Mesodermal cell (in vitro differentiated cells): Measurements from ENCODE around the gene MXD3.
A peak's percentile ranks its signal among the peaks of the same experiment; 100 is the strongest.

Source experiments
- H3K27ac ChIP-seq: 2 replicates; pipeline ENCODE4 v1.7.0; 2013; ENCODE audit warnings: mild to moderate bottlenecking, low read depth, low read length, moderate library complexity; ENCODE audit not compliant: severe bottlenecking
- H3K36me3 ChIP-seq: 2 replicates; pipeline ENCODE4 v1.7.1; 2013; ENCODE audit warnings: mild to moderate bottlenecking, low read length, moderate library complexity; ENCODE audit not compliant: control insufficient read depth, insufficient read depth
- H3K4me1 ChIP-seq: one replicate; pipeline ENCODE4 v1.7.1; 2013; ENCODE audit warnings: mild to moderate bottlenecking, low read length; ENCODE audit not compliant: insufficient read depth, control insufficient read depth, poor library complexity, severe bottlenecking
- H3K4me3 ChIP-seq: 2 replicates; pipeline ENCODE4 v1.7.0; 2013; ENCODE audit warnings: low read length, control low read depth, mild to moderate bottlenecking; ENCODE audit not compliant: insufficient read depth, poor library complexity, severe bottlenecking; ENCODE audit errors: extremely low read depth
- H3K9me3 ChIP-seq: 2 replicates; pipeline ENCODE4 v1.7.1; 2013; ENCODE audit warnings: mild to moderate bottlenecking, low read length, moderate library complexity; ENCODE audit not compliant: control insufficient read depth
- WGBS, 2 experiments: methylation state at CpG; one replicate each; pipeline ENCODE4 v1.1.5; 2013; ENCODE audit warnings: missing lambda C conversion rate in 2 of 2; ENCODE audit not compliant: insufficient coverage in 2 of 2; 5-methylcytosine and 5-hydroxymethylcytosine counted together

MXD3 gene

DNA sequence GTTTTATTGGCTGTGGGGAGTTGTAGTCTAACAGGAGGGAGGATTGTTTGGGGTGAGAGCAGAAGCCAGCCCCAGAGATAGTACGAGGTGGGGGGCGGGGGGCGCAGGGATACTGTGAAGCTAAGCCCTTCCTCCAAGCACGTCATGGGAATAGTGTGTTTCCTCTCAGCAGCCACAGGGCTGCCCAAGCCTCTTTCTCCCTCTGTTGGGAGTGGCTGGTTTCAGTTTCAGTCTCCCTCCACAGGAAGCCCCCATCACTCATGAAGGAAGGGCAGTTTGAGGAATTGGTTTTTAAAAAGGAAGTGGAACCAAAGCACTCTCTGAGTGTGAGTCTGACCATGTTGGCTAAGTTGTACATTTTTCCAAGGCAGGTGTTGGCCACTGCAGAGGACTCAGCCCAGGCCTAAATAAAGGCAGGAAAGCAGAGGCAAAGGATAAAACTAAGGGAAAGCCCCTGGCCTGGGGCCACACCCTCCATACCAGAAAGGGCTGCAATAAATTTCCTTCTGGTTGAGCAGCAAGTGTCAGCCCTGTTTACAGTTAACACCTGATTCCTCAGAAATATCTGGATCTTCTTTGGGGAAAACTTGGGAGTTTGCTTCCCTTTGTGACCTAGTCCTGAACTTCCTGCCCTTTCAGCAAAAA, 11.3 kb downstream of the MXD3 start:
- Histone ChIP-seq H3K4me3 (no peak overlapping the region), H3K27ac (peak overlapping the region; percentile 62), H3K36me3 (peaks cover 49% of the 10 kb centered on the region), H3K4me1 (peaks cover 26% of the 10 kb centered on the region), H3K9me3 (no peaks in the 10 kb centered on the region)
- WGBS, 2 experiments: 50 to 82% methylated on average over 3 to 4 of the region's 4 CpGs

DNA sequence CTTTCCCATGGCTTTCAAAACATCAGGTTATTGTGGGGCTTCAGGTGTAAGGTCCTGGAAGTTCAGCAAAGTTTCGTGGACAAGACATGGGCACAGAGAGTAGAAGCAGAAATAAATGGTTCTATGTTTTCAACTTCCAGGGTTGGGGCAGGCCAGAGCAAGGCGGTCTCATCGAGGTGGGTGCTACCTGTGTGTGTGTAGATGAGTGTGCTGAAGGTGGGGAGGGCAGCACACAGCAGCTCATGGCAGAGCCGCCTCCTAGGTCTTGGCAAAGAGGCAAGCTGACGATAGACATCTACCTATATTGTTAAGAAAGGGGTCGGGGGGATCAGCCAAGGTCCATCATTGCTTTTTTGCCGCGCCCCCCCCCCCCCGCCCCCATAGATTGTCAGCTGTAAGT, 12.0 kb downstream of the MXD3 start:
- Histone ChIP-seq H3K9me3 (no peaks in the 10 kb centered on the region), H3K4me3 (no peak overlapping the region), H3K27ac (no peak overlapping the region), H3K4me1 (peaks cover 21% of the 10 kb centered on the region), H3K36me3 (peaks cover 49% of the 10 kb centered on the region)
- WGBS, 2 experiments: 93 to 98% methylated on average over 3 to 9 of the region's 9 CpGs

DNA sequence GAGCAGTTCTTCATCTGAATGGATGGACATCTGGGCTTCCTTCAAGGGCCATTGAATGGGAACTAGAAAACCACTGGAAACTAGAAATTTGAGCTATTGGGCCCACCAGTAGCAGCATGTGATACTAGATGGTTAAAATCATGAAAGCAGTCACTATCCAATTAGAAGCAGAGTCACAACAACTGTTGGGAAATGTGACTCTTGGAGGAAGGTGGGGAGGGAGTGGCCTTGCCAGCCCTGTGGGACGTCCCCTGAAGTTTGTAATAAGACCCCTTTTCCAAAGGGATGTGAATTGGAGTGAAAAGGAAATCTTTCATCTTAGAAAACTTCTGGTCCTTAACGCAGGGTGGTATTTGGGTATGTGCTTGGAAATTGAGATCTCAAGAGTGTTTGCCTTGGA, 13.8 kb downstream of the MXD3 start:
- Histone ChIP-seq H3K9me3 (no peaks in the 10 kb centered on the region), H3K36me3 (peaks cover 64% of the 10 kb centered on the region), H3K27ac (no peak overlapping the region), H3K4me1 (peaks cover 19% of the 10 kb centered on the region), H3K4me3 (no peak overlapping the region)
- WGBS, 2 experiments: 90 to 94% methylated on average over 2 of the region's 2 CpGs

DNA sequence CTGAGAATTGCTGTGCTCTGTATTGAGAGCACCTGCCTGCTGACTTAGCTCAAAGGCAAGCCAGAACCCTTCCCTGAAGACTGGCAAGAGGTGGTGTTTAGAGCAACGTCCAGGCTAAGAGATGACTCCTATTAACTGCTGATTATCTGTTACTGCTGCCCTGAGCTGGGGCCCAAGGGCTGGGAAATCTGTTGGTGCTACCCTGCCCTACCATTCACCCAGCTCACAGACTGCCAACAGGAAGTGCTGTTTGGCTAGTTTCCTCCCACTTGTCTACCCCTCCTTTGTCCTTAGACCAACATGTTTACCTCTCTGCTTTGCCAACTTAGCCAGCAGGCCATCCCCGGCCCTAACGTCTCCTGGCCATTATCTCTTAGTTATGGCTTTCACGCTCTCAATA, 15.1 kb downstream of the MXD3 start:
- Histone ChIP-seq H3K4me3 (no peak overlapping the region), H3K4me1 (peaks cover 16% of the 10 kb centered on the region), H3K27ac (no peak overlapping the region), H3K36me3 (peaks cover 75% of the 10 kb centered on the region), H3K9me3 (no peaks in the 10 kb centered on the region)
- WGBS, 2 experiments: 93 to 100% methylated on average over 4 of the region's 4 CpGs

DNA sequence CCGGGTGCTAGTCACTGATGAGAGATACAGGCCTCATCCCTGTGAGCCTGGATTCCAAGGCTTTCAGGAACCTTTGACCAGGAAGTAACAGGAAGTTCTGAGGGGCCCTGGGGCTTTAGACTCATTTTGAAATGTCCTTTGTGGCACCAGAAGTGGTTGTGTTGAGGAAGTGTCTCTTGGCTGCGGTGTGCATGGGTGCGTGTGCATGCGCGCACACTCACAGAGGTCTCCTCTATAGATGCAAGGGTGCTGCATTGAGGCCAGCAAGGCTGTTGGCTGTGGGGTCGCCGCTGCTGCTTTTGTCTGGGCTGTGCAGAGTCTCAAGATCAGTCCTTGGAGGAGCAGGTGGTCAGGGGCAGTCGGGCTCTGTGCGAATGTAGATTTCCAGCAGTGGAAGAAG, 15.8 kb downstream of the MXD3 start:
- H3K9me3 ChIP-seq: no peaks in the 10 kb centered on the region
- no peak overlapping the region for H3K27ac ChIP-seq
- peaks cover 77% of the 10 kb centered on the region for H3K36me3 ChIP-seq
- H3K4me3 ChIP-seq: no peak overlapping the region
- 98% methylated on average over 8 to 9 of the region's 9 CpGs for WGBS, 2 experiments
- H3K4me1 ChIP-seq: peaks cover 14% of the 10 kb centered on the region

DNA sequence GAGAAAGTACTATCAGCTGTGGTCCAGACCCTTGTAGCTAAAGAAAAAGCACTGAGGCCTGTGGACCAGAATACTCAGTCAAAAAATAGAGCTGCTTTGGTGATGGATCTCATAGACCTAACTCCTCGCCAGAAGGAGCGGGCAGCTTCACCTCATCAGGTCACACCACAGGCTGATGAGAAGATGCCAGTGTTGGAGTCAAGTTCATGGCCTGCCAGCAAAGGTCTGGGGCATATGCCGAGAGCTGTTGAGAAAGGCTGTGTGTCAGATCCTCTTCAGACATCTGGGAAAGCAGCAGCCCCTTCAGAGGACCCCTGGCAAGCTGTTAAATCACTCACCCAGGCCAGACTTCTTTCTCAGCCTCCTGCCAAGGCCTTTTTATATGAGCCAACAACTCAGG, 17.1 kb downstream of the MXD3 start:
- no peaks in the 10 kb centered on the region for H3K9me3 ChIP-seq
- 95 to 100% methylated on average over 1 to 3 of the region's 3 CpGs for WGBS, 2 experiments
- no peak overlapping the region for H3K27ac ChIP-seq
- H3K4me3 ChIP-seq: no peak overlapping the region
- H3K4me1 ChIP-seq: peaks cover 7% of the 10 kb centered on the region
- H3K36me3 ChIP-seq: peaks cover 89% of the 10 kb centered on the region

DNA sequence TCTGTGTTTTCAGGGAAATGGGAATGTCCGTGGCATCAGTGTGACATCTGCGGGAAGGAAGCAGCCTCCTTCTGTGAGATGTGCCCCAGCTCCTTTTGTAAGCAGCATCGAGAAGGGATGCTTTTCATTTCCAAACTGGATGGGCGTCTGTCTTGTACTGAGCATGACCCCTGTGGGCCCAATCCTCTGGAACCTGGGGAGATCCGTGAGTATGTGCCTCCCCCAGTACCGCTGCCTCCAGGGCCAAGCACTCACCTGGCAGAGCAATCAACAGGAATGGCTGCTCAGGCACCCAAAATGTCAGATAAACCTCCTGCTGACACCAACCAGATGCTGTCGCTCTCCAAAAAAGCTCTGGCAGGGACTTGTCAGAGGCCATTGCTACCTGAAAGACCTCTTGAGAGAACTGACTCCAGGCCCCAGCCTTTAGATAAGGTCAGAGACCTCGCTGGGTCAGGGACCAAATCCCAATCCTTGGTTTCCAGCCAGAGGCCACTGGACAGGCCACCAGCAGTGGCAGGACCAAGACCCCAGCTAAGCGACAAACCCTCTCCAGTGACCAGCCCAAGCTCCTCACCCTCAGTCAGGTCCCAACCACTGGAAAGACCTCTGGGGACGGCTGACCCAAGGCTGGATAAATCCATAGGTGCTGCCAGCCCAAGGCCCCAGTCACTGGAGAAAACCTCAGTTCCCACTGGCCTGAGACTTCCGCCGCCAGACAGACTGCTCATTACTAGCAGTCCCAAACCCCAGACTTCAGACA, 17.7 kb downstream of the MXD3 start:
- H3K9me3 ChIP-seq: no peaks in the 10 kb centered on the region
- WGBS, 2 experiments: 91 to 97% methylated on average over 10 to 12 of the region's 12 CpGs
- no peak overlapping the region for H3K27ac ChIP-seq
- H3K4me1 ChIP-seq: peaks cover 2% of the 10 kb centered on the region
- H3K4me3 ChIP-seq: no peak overlapping the region
- peaks cover 94% of the 10 kb centered on the region for H3K36me3 ChIP-seq

DNA sequence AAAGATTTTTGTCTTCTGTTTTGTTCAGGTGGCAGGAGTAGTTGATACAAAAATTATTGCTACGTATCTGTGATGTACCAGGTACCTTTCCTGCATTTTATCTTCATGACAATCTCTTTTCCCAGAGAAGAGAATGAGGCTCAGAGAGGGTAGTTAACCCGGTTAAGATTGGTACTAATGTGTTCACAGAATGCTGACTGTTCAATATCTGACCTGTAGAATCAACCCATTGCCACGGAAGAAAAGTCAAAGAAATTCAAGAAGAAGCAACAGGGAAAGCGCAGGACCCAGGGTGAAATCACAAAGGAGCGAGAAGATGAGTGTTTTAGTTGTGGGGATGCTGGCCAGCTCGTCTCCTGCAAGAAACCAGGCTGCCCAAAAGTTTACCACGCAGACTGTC, 20.0 kb downstream of the MXD3 start:
- H3K36me3 ChIP-seq: peaks cover 95% of the 10 kb centered on the region
- H3K9me3 ChIP-seq: no peaks in the 10 kb centered on the region
- WGBS, 2 experiments: 92 to 98% methylated on average over 5 to 6 of the region's 7 CpGs
- H3K4me3 ChIP-seq: no peak overlapping the region
- peaks cover 2% of the 10 kb centered on the region for H3K4me1 ChIP-seq
- H3K27ac ChIP-seq: no peak overlapping the region

DNA sequence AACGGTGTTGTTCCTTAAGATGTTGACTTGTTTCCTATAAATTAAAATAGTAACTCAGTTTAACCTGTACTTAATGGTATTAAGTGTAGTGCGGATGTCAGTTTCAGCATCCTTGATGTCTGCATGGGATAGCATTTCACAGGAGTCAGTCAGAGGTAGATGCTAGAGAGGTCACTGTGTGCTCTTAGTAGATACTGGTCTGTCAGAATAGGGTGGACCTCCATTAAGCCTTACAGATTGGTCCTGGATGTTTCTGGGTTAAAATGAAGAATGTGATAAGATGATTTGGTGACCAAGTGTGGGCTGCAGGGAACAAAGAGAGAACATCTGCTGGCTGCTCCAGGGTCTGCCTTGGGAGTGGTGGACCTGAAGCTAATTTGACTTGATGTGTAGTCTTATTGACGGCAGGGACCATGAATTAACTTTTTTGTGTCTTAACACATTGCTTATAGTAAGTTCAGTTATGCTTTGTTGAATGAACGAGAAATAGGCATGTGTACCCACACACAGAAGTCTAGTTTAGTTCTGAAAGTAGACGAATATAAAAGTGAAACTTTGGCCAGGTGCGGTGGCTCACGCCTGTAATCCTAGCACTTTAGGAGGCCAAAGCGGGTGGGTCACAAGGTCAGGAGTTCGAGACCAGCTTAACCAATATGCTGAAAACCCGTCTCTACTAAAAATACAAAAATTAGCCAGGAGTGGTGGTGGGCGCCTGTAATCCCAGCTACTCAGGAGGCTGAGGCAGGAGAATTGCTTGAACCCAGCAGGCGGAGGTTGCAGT, 20.7 kb downstream of the MXD3 start:
- H3K4me1 ChIP-seq: peaks cover 2% of the 10 kb centered on the region
- H3K4me3 ChIP-seq: no peak overlapping the region
- H3K9me3 ChIP-seq: no peaks in the 10 kb centered on the region
- WGBS, 2 experiments: 98 to 100% methylated on average over 9 to 10 of the region's 12 CpGs
- no peak overlapping the region for H3K27ac ChIP-seq
- peaks cover 95% of the 10 kb centered on the region for H3K36me3 ChIP-seq

DNA sequence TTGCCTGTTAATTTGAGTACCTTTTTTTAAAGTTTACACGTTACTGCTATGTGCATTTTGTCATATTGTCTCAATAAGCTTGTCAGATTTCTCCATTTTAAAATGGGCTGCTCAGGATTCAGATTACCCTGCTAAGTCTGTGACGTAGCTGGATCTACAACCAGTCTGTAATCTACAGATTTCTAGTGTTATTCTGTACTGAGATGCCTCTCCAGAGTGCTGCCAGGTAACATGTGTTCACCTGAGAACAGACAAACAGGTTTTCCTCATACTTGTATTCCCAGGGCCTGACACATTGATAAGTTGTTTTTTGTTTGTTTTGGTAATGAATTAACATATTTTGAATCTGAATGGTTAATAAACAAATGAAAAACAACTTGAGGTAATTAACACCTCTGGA, 23.5 kb downstream of the MXD3 start:
- no peaks in the 10 kb centered on the region for H3K4me1 ChIP-seq
- no peaks in the 10 kb centered on the region for H3K9me3 ChIP-seq
- no peak overlapping the region for H3K4me3 ChIP-seq
- no peak overlapping the region for H3K27ac ChIP-seq
- H3K36me3 ChIP-seq: peaks cover 95% of the 10 kb centered on the region
- WGBS, 2 experiments: 100% methylated on average over 2 of the region's 2 CpGs; no CpG with 5 or more reads in 1 of the 2 experiments
